Cortex of kidney (tissue), 1 donor: Measurements from ENCODE around the gene SFSWAP.

Experiments used
- DNase-seq: peaks from one replicate; lab custom pipeline; 2025; lab: John Stamatoyannopoulos, UW

Gene SFSWAP

DNA sequence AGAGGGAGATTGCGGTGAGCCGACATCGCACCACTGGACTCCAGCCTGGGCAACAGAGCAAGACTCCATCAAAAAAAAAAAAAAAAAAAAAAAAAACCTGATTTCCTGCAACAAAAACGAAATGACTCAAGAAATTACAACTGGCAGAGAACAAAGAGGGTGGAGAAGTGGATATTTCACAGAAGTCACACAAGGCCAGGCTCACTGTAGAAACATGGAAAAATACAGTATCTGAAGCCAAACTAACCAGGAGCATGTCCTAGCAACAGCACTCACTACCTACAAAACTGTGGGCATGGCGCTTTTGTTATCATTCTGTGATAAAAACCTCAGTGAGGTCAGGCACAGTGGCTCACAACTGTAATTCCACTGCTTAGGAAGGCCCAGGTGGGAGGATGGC lies 105.6 kb downstream of the SFSWAP start:
- DNase-seq: no peak

- DNase-seq: no peak
Observed at GRCh38 chr12:131817241-131817640, 106.4 kb downstream of the SFSWAP start.

GRCh38 chr12:131818821-131819585 lies 108.1 kb downstream of the SFSWAP start:
- no peak for DNase-seq

DNA sequence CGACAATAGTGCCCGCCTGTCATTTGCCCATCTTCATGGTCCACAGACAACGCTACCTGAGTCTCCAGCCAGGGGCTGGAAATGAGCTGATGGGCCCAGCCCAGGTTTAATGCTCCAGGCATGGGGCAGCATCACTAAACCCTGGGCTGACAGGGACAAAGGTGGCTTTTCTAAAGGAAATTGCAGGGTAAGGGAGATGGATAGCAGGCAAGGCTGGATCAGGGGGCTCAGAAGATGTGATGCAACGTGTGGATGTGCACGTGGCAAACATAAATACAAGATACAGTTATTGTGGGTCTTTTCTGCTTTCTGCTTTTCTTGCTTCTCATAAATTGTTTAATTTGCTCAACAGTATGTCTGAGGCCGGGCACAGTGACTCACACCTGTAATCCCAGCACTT lies 113.6 kb downstream of the SFSWAP start:
- no peak for DNase-seq

DNA sequence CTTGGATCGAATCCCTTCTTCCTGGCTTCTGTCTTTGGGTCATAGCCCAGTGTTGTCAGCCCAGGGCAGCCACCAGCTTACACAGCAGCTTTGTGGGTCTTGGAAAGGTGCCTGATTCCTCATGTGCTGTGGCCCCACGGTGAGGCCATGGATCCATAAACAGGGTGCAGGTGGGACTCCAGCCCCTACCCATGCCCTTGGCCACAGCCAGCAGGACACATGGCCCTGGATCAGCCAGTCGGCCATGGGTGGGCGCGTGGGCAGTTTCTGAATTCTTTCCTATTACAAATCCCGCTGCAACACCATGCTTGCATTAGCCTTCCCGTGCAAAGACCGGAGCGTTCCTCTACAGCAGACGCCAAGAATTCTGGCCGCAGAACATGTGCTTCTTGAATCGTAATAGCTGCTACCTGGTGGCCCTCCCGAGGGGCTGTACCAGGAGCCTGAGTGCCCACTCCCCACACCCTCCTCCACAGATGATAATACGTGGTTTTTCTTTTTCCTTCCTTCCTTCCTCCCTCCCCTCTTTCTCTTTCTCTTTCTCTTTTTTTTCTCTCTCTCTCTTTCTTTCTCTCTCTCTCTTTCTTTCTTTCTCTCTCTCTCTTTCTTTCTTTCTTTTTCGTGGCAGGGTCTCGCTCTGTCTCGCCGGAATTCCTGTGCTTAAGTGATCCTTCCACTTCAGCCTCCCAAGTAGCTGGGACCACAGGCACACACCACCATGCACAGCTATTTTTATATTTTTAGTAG lies 114.4 kb downstream of the SFSWAP start:
- no peak for DNase-seq

DNA sequence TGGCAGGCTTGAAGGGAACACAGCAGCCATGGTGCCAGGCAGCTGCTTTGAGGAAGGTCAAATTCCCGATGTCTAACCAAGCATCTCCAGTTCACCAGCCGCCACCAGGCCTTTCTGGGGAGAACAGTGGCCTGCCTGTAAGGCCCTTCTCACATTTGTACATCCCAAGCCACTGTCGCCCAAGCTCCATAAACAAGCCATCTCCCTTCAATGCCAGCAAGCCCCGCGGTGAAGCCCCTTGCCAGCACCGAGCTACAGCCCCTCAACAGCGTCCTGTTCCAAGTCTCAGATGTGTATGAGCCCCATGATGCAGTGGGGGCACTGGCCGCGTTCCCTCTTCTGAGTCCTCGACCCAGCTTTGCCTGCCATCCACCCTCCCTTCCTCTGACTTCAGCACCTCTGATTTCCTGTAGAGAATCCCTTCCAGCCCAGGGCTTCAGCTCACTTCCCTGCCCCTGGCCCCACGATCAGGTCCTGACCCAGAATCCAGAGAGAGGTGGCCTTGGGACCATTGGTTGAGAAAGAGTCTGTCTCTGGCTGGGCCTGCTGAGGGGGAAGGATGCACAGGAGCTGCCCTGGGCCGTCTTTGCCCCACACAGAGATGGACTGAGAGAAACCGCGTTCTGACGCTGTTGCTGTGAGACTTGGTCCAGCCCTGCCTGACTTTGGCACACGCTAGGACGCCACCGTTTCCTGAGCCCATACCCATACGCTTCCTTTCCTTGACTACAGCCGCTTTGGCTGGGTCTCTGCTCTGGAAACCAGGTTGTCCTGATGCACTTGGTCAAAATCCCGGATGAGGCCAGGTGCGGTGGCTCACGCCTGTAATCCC lies 115.4 kb downstream of the SFSWAP start:
- no peak for DNase-seq

DNA sequence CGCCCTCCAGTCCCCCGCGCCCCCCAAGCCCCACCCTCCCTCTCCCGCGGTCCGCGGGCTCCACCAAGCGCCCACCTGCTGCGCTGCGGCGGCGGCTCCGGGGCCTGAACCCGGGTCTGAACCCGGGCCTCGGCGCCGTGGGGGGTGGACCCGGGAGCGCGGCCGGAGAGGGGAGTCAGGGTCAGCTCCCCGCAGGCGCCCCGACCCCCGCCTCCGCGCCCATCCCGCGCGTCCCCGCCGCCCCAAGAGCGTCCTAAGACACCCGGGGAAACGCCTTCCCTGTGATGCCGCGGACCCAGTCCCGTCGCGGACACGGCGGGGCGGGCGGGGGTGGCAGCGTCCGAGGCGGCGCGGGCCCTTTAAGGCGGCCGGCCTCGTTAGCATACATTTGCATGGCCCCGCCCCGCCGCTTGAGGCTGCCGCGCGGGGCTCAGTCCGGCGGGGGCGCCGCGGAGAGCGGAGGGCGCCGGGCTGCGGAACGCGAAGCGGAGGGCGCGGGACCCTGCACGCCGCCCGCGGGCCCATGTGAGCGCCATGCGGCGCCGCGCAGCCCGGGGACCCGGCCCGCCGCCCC lies 117.2 kb downstream of the SFSWAP start, which contains the start of gene MMP17:
Gene MMP17, plus strand, starts transcription at position 433 of the 574 bp plus-strand sequence. Its CDS starts 102 bp downstream, at position 535.
- DNase-seq: no peak

GRCh38 chr12:131828671-131829355 lies 117.9 kb downstream of the SFSWAP start:
- no peak for DNase-seq

- no peak for DNase-seq
Observed at GRCh38 chr12:131829356-131829747, 118.5 kb downstream of the SFSWAP start.

GRCh38 chr12:131829791-131830334 lies 119.0 kb downstream of the SFSWAP start:
- DNase-seq: no peak

DNA sequence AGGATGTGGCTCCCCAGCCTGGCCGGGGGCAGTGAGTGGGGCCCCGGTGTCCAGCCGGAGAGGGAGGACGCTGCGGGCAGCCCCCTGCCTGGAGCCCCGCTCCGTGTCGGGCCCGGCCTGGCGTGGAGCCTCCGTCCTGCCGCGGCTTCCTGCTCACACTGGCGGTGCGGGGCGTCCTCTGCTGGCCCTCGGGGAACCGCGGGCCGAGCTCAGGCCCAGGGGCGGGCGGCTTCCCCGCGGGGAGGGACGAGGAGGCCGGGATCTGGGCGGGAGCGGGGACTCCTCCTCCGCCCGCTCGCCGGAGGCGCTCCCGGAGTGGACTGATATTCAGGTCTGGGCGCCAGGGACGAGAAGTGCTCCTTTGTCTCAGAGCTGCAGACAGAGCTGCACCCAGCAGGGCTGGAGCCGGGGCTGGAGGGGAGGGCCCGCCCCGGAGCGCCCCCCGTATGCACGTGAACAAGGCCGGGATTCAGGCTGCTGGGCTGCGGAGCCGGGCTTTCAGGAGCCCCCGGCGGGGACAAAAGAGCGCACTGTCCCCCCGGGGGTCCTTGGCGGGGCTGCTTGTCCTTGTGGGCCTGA lies 119.5 kb downstream of the SFSWAP start:
- no peak for DNase-seq

GRCh38 chr12:131830914-131831571 lies 120.2 kb downstream of the SFSWAP start:
- no peak for DNase-seq

- DNase-seq: no peak
Observed at GRCh38 chr12:131831635-131832041, 120.7 kb downstream of the SFSWAP start.

DNA sequence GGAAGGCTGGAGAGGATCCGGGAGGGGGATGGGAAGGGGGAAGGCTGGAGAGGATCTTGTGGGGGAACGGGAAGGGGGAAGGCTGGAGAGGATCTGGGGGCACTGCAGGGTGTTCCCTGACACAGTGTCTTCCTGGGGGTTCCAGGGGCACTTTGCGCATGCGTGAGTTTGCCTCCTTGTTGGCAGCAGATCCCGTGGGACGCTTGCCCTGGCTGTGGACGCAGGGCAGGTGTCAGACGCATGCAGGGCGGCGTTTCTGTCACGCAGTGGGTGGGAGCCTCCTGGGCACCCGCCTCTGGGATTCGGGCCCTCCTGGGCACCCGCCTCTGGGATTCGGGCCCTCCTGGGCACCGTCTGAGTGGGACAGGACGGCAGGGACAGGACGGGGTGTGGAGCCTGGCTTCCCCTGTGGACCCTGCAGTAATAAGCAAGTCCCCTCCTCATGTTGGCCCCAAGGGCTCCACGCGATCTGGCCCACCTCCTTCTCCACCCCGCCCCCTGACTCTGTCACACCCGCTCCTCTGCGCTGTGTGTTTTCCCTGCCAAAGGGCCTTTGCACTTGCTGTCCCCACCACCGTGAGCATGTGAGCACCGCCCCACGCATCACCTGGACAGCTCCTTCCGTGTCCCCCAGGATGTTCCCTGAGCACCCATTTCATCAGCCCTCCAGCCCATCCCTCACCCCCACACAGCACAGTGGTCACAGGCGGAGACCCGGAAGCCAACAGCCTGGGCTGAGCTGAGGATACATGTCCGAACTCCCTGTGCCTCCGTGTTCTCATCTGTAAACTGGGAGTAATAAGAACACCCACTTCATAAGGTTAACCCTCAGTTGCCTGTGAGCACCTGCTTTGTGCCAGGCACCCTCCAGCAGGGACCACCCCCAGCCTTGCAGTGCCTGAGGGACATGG lies 121.7 kb downstream of the SFSWAP start:
- no peak for DNase-seq

DNA sequence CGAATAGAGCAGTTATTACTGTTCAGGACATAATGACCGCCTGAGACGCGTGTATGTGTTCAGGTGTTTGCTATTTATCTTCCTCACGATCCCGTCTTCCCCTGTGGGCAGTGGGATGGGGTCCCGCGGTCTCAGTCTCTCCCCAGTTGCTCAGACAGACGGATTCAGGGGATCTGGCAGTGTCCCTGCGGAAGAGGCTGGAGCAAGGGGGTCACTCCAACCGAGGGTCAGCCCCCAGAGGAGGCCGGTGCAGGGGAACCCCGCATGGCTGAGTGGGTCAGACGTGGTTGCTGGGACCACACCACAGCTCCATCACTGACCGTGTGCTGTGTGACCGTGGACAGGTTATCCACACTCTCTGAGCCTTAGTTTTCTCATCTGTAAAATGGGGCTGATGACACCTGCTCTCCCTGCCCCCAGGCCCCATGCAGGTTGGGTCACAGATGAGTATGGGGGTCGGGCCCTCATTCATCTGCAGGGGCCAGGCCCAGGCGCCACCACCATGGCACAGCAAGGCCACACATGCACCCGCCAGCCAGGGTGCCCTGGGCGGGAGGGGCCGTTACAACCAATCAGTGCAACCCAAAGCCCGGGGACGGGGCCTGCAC lies 122.5 kb downstream of the SFSWAP start:
- DNase-seq: no peak

GRCh38 chr12:131833896-131834641 lies 123.2 kb downstream of the SFSWAP start:
- DNase-seq: no peak

- DNase-seq: no peak
Observed at GRCh38 chr12:131834798-131835615, 124.1 kb downstream of the SFSWAP start.
